Activated T-helper 1 cell treated with anti-CD3 and anti-CD28 coated beads, Interleukin-12 subunit alpha, Interleukin-12 subunit beta, Interleukin-2, Interleukin-4 antibody, amounts not matched to agents 30 ng/mL and 10 ng/mL and 1 ng/mL, durations not matched to agents 14 hours and 24 hours and 36 hours (primary cell): ENCODE measurements around the gene HOXB9. TPM values are rescaled to one million over a fixed set of nuclear protein-coding genes. Genes with fewer than 3 reads are reported as not detected.
A peak's percentile ranks its signal among the peaks of the same experiment; 100 is the strongest.

Experiments
- DNase-seq: peaks from one replicate; pipeline ENCODE4 v3.0.0; 2021; ENCODE audit warnings: low spot score
- H3K27ac Mint-ChIP-seq: one replicate; pipeline ENCODE4 v1.8.0; 2021; ENCODE audit warnings: mild to moderate bottlenecking, mixed read lengths
- H3K27me3 Mint-ChIP-seq: one replicate; pipeline ENCODE4 v1.8.0; 2022; ENCODE audit warnings: mild to moderate bottlenecking, moderate library complexity, mixed read lengths; ENCODE audit not compliant: insufficient read depth
- H3K36me3 Mint-ChIP-seq: one replicate; pipeline ENCODE4 v1.8.0; 2021; ENCODE audit warnings: low read depth, mixed read lengths
- H3K4me1 Mint-ChIP-seq: one replicate; pipeline ENCODE4 v1.8.0; 2021; ENCODE audit warnings: low read depth, mixed read lengths
- H3K4me3 Mint-ChIP-seq: one replicate; pipeline ENCODE4 v1.8.0; 2021; ENCODE audit warnings: mild to moderate bottlenecking, moderate library complexity, mixed read lengths
- H3K9me3 Mint-ChIP-seq: one replicate; pipeline ENCODE4 v1.8.0; 2021; ENCODE audit warnings: mixed read lengths
- intact Hi-C: fragments of 100-400 bp; cut with micrococcal nuclease; formaldehyde crosslinking; loops from one replicate; pipeline ENCODE4 v1.15.1; 2024
- total RNA-seq: library from RNA; stranded (reverse); gene quantifications from 2 replicates; pipeline ENCODE4 v1.2.3, GENCODE V29; 2022

HOXB9 gene
- total RNA-seq, 1 donor from 2014 or later = 0.39 TPM

GRCh38 chr17:48592577-48592976 lies 33.6 kb downstream of the HOXB9 start:
- H3K27me3 Mint-ChIP-seq = peaks cover 70% of the 10 kb centered on the region
- H3K27ac Mint-ChIP-seq = no peak overlapping the region
- H3K36me3 Mint-ChIP-seq = peaks cover 7% of the 10 kb centered on the region

GRCh38 chr17:48592057-48592514 lies 34.1 kb downstream of the HOXB9 start:
- DNase-seq = no peak
- H3K4me1 Mint-ChIP-seq = peaks cover 58% of the 10 kb centered on the region
- H3K27ac Mint-ChIP-seq = no peak overlapping the region
- H3K36me3 Mint-ChIP-seq = peaks cover 7% of the 10 kb centered on the region
- H3K9me3 Mint-ChIP-seq = no peaks in the 10 kb centered on the region
- intact Hi-C loops = loop anchor here (2.0 to 10.0 kb wide), 3 partner anchors 285 to 457 kb away; no protein-coding TSS in a partner anchor
- H3K27me3 Mint-ChIP-seq = peaks cover 70% of the 10 kb centered on the region
- H3K4me3 Mint-ChIP-seq = no peak overlapping the region

More at GRCh38 chr17:48592577-48592976, 33.6 kb downstream of the HOXB9 start:
- intact Hi-C loops = loop anchor here (2.0 to 10.0 kb wide), 3 partner anchors 286 to 458 kb away; no protein-coding TSS in a partner anchor
- Mint-ChIP-seq H3K4me1 (peaks cover 58% of the 10 kb centered on the region), H3K9me3 (no peaks in the 10 kb centered on the region), H3K4me3 (peak overlapping the region; percentile 82)
- DNase-seq = no peak

DNA sequence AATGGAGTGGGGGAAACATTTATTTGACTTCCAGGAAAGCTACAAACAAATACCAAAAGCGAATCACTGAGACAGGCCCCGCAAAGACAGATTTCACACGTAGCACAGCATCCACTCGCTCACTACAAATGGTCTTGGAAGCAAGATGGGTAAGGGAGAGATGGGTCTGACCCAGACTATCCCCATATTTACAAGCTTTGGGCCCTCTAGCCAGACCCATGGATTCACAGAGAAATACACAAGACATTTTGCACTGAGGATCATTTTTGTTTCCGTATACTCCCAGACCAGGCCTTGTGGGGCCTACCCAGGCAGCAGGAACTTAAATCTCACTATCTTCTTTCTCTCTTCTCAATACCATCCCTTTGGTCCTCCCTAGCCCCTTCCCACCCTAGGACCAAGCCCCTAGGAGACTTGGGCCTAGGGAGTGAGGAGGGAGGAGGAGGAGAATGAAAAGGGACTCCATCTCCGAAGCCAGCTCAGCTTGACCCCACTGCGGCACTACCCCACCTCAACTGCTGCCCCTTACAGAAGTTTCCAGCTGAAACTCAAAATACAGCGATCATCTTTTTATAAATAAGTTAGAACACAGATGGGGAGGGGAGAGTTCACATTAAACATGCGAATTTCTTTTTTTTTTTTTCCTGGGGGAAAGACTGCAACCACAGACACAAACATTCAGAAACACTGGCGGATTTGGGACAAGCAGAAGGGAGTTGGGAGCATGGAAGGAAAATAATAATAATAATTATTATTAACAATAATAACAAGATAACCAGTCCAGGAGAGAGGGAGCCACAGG lies 34.7 kb downstream of the HOXB9 start:
- no peak for DNase-seq
- Mint-ChIP-seq H3K4me1 (peaks cover 58% of the 10 kb centered on the region), H3K9me3 (no peaks in the 10 kb centered on the region), H3K27ac (no peak overlapping the region), H3K27me3 (peaks cover 70% of the 10 kb centered on the region), H3K36me3 (peaks cover 7% of the 10 kb centered on the region), H3K4me3 (no peak overlapping the region)
- intact Hi-C loops = loop anchor here (2.0 to 10.0 kb wide), 3 partner anchors 285 to 457 kb away; no protein-coding TSS in a partner anchor

- no peak overlapping the region for H3K4me3 Mint-ChIP-seq
- H3K27ac Mint-ChIP-seq = peak overlapping the region; percentile 40
- peaks cover 5% of the 10 kb centered on the region for H3K36me3 Mint-ChIP-seq
- H3K9me3 Mint-ChIP-seq = no peaks in the 10 kb centered on the region
- intact Hi-C loops = loop anchor here (10.0 kb wide), 1 partner anchor 456 kb away; no protein-coding TSS in a partner anchor
- DNase-seq = no peak
- H3K4me1 Mint-ChIP-seq = peaks cover 62% of the 10 kb centered on the region
- peaks cover 68% of the 10 kb centered on the region for H3K27me3 Mint-ChIP-seq
These were observed 35.5 kb downstream of the HOXB9 start for GRCh38 chr17:48590607-48591161.

DNA sequence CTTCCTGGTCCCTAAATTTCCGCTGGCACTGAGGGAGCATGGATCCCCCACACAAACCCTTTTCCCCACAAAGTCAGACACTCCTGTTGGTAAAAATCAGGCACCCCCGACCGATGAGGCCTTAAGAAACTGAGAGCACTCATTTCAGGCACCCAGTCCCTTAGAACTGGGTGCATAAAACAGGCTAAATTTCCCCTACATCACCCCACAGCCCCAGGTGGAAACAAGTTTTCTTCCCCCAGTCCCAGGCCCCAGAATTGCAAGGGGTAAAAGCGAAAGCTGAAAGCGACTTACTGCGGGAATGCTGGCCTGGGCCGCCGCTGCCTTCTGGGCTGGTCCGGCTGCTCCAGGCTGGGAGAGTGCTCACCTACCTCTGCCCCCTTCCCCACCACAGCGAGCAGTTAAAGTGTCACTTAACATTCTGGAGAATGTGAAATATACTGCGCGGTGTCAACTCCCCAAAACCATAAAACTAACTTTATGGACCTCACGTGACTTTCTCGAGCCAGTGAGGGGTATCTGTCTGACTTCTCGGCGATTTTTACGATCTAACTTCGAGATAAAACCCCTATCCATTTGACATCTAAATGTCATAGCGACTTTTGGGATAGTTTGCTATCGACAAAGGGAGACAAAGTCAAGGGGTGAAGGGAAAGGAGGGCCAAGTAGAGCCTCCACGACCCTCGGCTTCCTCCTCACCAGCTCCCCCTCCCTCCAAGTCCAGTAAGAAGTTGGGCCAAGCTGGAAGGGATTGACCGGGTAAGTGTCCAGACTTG lies 36.1 kb downstream of the HOXB9 start, which contains the start of gene HOXB3:
Gene HOXB3 (minus strand): TSS at position 411 of the 776 bp plus-strand sequence. CDS start 37,767 bp downstream, outside the sequence.
- peaks cover 5% of the 10 kb centered on the region for H3K36me3 Mint-ChIP-seq
- peaks cover 64% of the 10 kb centered on the region for H3K4me1 Mint-ChIP-seq
- peak within 1 kb of the TSS; percentile 40 for H3K27ac Mint-ChIP-seq
- intact Hi-C loops = loop anchor here (10.0 kb wide), 1 partner anchor 455 kb away; no protein-coding TSS in a partner anchor
- no peaks in the 10 kb centered on the region for H3K9me3 Mint-ChIP-seq
- no peak for DNase-seq
- H3K4me3 Mint-ChIP-seq = no peak within 1 kb of the TSS
- peaks cover 65% of the 10 kb centered on the region for H3K27me3 Mint-ChIP-seq

DNA sequence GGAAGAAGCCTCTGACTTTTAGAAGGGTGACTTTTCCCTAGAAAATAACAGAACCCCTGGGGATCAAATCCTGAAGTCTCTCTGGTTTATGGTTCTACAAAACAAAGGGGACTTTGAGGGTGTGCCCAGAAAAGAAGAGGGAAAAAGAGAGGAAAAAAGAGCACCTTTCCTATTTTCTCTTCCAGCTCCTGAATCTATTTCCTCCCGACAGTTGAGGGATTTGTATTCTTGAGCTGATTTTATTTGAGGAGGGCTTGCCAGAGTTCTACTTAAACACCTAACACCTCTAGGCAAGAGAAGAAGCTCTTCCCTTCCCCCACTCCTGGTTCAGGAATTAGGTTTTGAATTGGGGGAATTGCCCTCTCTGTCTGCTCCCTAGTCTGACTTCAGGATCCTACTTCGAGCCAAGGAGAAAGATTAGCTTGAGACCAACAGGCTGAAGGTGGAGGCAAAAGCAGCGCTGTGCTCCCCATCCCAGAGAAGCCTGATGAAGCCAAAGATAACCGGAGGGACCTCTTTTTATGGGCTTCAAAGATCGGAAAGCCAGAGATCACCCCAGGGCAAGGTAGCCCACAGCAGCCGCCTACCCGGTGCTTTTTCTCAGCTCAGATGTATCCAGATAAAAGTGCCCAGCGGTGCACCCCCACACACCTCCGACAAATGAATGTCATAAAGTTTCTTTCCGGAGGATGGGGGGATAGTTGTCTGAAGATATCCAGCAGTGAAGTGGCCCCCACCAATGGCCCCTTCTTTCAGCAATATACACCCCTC lies 36.9 kb downstream of the HOXB9 start:
- no peak for DNase-seq
- Mint-ChIP-seq H3K27me3 (peaks cover 63% of the 10 kb centered on the region), H3K9me3 (no peaks in the 10 kb centered on the region), H3K36me3 (peaks cover 5% of the 10 kb centered on the region), H3K27ac (no peak overlapping the region), H3K4me3 (no peak overlapping the region), H3K4me1 (peaks cover 71% of the 10 kb centered on the region)
- intact Hi-C loops = no loop called here

DNA sequence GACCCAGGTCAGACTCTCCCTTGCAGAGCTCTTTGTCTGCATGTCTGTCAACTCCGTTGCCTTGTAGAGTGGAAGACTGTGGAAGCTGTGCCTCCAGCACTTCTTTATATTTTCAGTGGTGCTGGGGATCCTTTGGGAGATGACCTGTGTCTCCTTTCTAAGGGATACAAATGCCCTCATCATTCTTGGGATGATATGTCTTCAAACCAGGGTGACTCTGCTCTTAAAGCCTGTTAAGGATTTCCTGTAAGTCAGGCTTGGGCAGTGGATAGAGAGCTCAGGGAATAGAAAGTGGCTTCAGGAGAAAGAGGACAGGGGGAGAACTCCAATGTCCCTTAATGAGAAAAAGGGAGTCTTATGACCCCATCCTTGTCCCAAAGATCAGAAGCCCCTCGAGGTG lies 37.6 kb downstream of the HOXB9 start:
- intact Hi-C loops = no loop called here
- Mint-ChIP-seq H3K27ac (no peak overlapping the region), H3K4me1 (peaks cover 70% of the 10 kb centered on the region), H3K36me3 (peaks cover 5% of the 10 kb centered on the region), H3K9me3 (no peaks in the 10 kb centered on the region), H3K4me3 (no peak overlapping the region), H3K27me3 (peaks cover 68% of the 10 kb centered on the region)
- DNase-seq = no peak

DNA sequence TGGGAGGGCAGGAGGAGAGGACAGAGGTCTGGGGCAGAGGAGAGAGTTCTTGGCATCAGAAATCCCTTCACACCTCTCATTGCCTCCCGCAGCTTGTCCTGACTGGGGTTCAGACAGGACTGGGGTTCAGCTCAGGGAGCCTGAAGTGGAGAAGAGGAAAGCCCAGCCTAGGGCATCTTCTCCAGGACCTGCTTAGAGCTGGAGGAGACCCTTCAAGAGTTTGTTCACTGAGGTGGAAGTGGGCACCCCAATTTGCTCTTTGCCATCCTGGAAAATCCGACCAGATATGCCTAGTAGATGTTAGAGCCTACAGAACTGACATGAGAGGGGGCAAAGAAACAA lies 38.1 kb downstream of the HOXB9 start:
- DNase-seq = no peak
- peaks cover 8% of the 10 kb centered on the region for H3K36me3 Mint-ChIP-seq
- H3K4me1 Mint-ChIP-seq = peaks cover 70% of the 10 kb centered on the region
- peaks cover 71% of the 10 kb centered on the region for H3K27me3 Mint-ChIP-seq
- H3K4me3 Mint-ChIP-seq = no peak overlapping the region
- H3K27ac Mint-ChIP-seq = no peak overlapping the region
- intact Hi-C loops = no loop called here
- no peaks in the 10 kb centered on the region for H3K9me3 Mint-ChIP-seq

DNA sequence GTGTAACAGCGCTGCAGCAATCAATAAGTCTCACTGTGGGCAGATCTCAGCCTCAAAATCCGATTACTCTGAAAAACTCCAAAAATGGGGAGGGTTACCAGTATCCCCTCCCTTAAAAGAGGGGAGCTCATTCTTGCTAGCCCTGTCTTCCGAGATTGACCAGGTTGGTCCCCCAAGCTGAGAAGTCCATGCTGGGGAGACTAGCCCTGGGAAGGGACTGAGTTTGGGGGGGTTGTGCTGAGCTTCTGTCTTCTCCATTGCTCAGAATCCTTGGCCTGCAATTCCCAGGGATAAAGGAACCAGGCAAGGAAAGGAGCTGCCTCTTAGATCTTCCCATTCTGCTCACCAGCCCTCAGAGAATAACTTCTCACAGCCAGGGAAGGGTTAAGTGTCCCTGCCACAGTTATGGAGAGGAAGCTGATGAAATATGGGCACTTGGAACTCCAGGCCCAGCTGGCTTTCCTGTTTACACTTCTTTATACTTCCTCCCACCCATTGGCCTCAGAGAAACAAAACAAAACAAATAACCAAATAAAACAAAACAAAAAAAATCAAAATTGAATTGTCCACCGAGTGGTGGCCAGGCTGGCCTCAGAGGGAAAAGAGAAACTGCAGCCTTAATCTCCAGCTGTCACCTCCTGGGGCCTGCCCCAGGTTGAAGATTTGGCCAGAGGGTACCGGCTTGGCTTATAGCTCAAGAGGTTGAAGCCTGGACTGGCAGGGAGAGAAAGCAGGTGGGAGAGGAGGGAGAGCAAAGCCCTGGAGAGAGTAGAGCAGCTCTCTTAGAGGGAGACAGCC lies 38.7 kb downstream of the HOXB9 start:
- intact Hi-C loops = no loop called here
- DNase-seq = no peak
- Mint-ChIP-seq H3K9me3 (no peaks in the 10 kb centered on the region), H3K4me1 (peaks cover 70% of the 10 kb centered on the region), H3K27me3 (peaks cover 71% of the 10 kb centered on the region), H3K36me3 (peaks cover 8% of the 10 kb centered on the region), H3K27ac (no peak overlapping the region), H3K4me3 (no peak overlapping the region)

DNA sequence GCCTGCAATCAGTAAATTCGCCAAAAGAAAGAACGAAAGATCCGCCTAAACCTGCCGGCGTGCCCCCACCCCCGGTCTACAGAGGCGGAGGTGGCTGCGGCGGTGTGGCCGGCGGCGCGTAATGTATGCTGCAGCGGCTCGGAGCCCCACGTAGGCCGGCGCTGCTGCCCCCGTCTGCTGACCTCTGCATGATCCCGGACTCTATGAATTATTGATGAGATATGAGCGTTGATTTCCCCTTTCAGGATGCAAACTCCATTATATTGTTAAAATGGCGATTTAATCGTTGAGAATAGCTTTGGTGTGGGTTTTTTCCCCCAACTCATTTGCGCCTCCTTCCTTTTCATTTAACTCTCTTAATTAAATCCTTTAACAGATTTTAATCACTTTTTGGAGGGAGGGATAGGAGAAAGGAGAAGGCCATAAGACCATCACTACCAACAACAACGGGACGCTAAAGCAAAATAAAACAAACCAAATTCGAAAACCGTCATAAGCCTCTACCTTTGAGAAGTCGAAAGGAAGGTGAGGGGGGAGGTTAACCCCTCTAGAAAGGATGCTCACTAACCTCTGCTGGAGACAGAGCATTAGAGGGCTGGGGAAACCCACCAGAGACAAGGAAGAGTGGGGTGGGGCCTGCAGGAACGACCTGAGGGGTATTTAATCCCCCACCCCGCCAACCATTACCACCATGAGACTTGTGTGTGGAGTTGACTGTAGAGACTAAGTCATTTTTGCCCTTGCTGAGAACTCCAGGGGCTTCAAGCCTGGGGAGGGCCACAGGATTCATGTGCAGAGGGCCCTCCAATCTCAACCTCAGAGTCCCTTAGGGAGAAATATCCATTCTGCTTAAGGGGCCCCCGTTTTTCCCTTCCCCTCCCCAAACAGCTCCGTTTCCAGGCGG lies 39.6 kb downstream of the HOXB9 start:
- no peaks in the 10 kb centered on the region for H3K9me3 Mint-ChIP-seq
- H3K4me3 Mint-ChIP-seq = peak overlapping the region; percentile 85
- peaks cover 73% of the 10 kb centered on the region for H3K4me1 Mint-ChIP-seq
- peak overlapping the region; percentile 73 for H3K27ac Mint-ChIP-seq
- peaks cover 69% of the 10 kb centered on the region for H3K27me3 Mint-ChIP-seq
- intact Hi-C loops = no loop called here
- no peak for DNase-seq
- peaks cover 8% of the 10 kb centered on the region for H3K36me3 Mint-ChIP-seq

- DNase-seq = no peak
- Mint-ChIP-seq H3K4me1 (peaks cover 90% of the 10 kb centered on the region), H3K9me3 (no peaks in the 10 kb centered on the region), H3K4me3 (peak overlapping the region; percentile 19), H3K27ac (no peak overlapping the region), H3K36me3 (peaks cover 7% of the 10 kb centered on the region), H3K27me3 (peaks cover 67% of the 10 kb centered on the region)
- intact Hi-C loops = no loop called here
These were observed 41.9 kb downstream of the HOXB9 start for GRCh38 chr17:48584223-48584741.
